Stimulated activated effector memory CD8-positive, alpha-beta T cell treated with anti-CD3 and anti-CD28 coated beads, Interleukin-12 subunit alpha, Interleukin-12 subunit beta, amount 100 ng/mL, for 72 hours (primary cell): ENCODE results near the gene TXNRD1.

Source experiments
- ATAC-seq: fragments of 150-1000 bp; cut with Tn5 transposase; 2 replicates; pipeline ENCODE4 v1.10.0; 2021
- DNase-seq, 2 donors: peaks; one replicate each; pipeline ENCODE4 v3.0.0; 2021 to 2022; ENCODE audit warnings: low spot score in 2 of 2
- H3K27ac Mint-ChIP-seq: one replicate; pipeline ENCODE4 v1.8.0; 2022; ENCODE audit warnings: mild to moderate bottlenecking, mixed read lengths
- H3K36me3 Mint-ChIP-seq: one replicate; pipeline ENCODE4 v1.8.0; 2022; ENCODE audit warnings: mild to moderate bottlenecking, mixed read lengths
- H3K4me1 Mint-ChIP-seq: one replicate; pipeline ENCODE4 v1.8.0; 2022; ENCODE audit warnings: mixed read lengths
- H3K4me3 Mint-ChIP-seq: one replicate; pipeline ENCODE4 v1.8.0; 2022; ENCODE audit warnings: mild to moderate bottlenecking, mixed read lengths
- H3K9me3 Mint-ChIP-seq: one replicate; pipeline ENCODE4 v1.8.0; 2022; ENCODE audit warnings: mixed read lengths

TXNRD1 gene

DNA sequence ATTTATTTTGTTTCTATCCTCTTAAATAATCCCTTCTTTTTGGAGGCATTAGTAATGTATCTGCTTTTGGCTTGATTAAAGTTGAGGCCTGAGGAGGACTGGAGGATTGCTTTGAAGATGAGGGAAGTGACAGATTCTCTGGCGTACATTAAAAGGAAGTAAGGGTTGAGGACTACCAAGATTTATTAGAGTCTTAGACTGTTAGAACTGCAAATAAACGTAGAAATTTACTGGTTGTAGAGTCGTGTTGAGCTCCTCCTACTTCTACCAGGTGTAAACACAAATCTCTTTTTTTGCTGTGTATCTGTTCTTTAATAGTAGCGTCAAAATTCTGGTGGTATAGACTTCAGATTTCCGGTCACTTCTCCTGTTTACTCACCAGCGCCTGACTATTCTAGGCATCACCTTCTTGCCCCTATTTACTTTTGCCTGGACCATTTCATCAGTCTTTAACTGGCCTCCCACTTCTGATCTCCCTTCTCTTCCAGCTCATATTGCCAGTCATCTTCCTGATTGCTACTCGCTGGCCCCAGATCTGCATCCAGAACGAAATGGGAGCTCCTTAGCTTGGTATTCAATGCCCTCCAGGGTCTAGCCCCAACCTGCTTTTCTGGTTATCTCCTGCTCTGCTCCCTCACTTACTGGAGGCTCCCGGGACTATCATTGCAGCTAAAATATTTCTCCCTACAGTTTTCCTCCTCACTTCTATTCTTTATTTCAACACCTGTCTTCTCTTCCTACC, 79.5 kb downstream of the TXNRD1 start:
- H3K4me1 Mint-ChIP-seq = peaks cover 26% of the 10 kb centered on the region
- peaks cover 100% of the 10 kb centered on the region for H3K36me3 Mint-ChIP-seq
- ATAC-seq = no peak
- no peak for DNase-seq
- H3K4me3 Mint-ChIP-seq = no peak overlapping the region
- H3K9me3 Mint-ChIP-seq = no peaks in the 10 kb centered on the region
- peak overlapping the region; percentile 52 for H3K27ac Mint-ChIP-seq

DNA sequence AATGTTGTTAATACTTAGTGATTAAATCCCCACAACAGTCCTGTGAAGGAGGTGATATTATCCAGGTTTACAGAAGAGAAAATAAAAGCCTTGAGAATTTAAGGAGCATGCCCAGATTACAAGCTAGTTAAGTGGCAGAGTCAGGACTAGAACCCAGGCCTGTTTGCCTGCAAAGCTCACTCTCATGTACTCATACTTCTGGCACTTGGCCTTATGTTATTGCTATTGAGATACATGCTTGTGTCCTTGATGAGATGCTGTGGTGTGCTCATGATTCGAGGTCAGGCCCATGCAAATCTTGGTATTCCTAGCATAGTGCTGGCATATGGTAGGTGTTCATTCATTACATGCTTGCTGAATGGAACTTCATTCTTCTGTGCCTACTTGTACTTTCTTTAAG, 80.4 kb downstream of the TXNRD1 start:
- ATAC-seq (no peak), DNase-seq (no peak)
- Mint-ChIP-seq H3K4me1 (peaks cover 26% of the 10 kb centered on the region), H3K36me3 (peaks cover 100% of the 10 kb centered on the region), H3K4me3 (no peak overlapping the region), H3K27ac (peak overlapping the region; percentile 52), H3K9me3 (no peaks in the 10 kb centered on the region)

GRCh38 chr12:104296718-104297117, 81.1 kb downstream of the TXNRD1 start:
- Mint-ChIP-seq H3K9me3 (no peaks in the 10 kb centered on the region), H3K36me3 (peaks cover 96% of the 10 kb centered on the region), H3K4me1 (peaks cover 26% of the 10 kb centered on the region), H3K27ac (peak overlapping the region; percentile 48), H3K4me3 (no peak overlapping the region)
- DNase-seq (no peak), ATAC-seq (no peak)

GRCh38 chr12:104297477-104298113, 82.0 kb downstream of the TXNRD1 start:
- Mint-ChIP-seq H3K4me1 (peaks cover 28% of the 10 kb centered on the region), H3K4me3 (no peak overlapping the region), H3K36me3 (peaks cover 87% of the 10 kb centered on the region), H3K27ac (no peak overlapping the region), H3K9me3 (no peaks in the 10 kb centered on the region)
- DNase-seq (no peak), ATAC-seq (no peak)

- Mint-ChIP-seq H3K4me1 (peaks cover 39% of the 10 kb centered on the region), H3K27ac (no peak overlapping the region), H3K9me3 (no peaks in the 10 kb centered on the region), H3K36me3 (peaks cover 83% of the 10 kb centered on the region), H3K4me3 (no peak overlapping the region)
- no peak for DNase-seq
- ATAC-seq = no peak
Observed at GRCh38 chr12:104299842-104300481, 84.4 kb downstream of the TXNRD1 start.

- Mint-ChIP-seq H3K36me3 (peaks cover 78% of the 10 kb centered on the region), H3K4me1 (peaks cover 52% of the 10 kb centered on the region), H3K27ac (peak within 1 kb of the TSS; percentile 94), H3K9me3 (no peaks in the 10 kb centered on the region), H3K4me3 (peak within 1 kb of the TSS; percentile 87)
- DNase-seq = peak; percentile 86 to 94
- ATAC-seq = peak; percentile 99
Observed at GRCh38 chr12:104303538-104304151, 88.1 kb downstream of the TXNRD1 start, which contains the start of gene EID3. Gene EID3 (plus strand): TSS chr12:104303739. CDS start chr12:104303935, 196 bp downstream.

DNA sequence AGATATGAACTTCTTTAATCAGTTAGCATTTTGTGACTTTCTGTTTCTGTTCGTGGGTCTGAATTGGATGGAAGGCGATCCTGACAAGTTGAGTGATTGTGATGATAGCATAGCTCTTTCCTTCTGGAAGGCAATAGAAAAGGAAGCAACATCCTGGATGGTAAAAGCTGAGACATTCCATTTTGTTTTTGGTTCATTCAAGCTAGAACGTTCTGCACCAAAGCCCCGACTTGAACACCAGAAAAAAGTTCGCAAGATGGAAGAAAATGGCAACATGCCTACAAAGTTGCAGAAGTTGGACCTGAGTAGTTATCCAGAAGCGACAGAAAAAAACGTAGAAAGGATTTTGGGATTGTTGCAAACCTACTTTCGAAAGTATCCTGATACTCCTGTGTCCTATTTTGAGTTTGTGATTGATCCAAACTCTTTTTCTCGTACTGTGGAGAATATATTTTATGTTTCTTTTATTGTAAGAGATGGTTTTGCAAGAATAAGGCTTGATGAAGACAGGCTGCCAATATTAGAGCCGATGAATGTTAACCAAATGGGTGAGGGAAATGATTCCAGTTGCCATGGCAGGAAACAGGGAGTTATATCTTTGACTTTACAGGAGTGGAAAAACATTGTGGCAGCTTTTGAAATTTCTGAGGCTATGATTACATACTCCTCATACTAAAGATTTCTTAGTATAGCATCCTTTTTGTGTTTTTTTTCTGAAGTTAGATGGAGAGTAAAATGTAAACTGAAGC, 88.9 kb downstream of the TXNRD1 start:
- Mint-ChIP-seq H3K4me3 (peak overlapping the region; percentile 87), H3K27ac (peak overlapping the region; percentile 94), H3K9me3 (no peaks in the 10 kb centered on the region), H3K4me1 (peaks cover 52% of the 10 kb centered on the region), H3K36me3 (peaks cover 78% of the 10 kb centered on the region)
- no peak for ATAC-seq
- DNase-seq = no peak

DNA sequence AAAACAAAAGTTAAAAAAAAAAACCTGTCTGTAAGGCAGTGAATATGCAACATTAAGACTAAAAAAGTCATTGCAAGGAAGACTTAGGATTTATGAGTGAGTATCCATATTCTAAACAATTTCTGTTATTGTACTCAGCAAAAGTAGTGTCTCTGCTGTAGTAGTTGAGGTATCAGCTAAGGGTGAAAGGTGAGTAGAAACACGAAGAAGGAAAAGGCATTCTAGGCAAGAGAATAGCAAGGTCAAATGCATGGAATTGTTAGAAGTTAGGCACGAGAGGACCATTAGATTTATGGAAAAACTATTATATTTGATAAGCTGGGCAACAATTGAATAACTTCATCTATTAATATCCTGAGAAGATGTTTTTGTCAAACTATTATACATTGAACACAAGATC, 89.8 kb downstream of the TXNRD1 start:
- Mint-ChIP-seq H3K9me3 (no peaks in the 10 kb centered on the region), H3K4me3 (no peak overlapping the region), H3K36me3 (peaks cover 78% of the 10 kb centered on the region), H3K27ac (no peak overlapping the region), H3K4me1 (peaks cover 58% of the 10 kb centered on the region)
- DNase-seq (no peak), ATAC-seq (no peak)

DNA sequence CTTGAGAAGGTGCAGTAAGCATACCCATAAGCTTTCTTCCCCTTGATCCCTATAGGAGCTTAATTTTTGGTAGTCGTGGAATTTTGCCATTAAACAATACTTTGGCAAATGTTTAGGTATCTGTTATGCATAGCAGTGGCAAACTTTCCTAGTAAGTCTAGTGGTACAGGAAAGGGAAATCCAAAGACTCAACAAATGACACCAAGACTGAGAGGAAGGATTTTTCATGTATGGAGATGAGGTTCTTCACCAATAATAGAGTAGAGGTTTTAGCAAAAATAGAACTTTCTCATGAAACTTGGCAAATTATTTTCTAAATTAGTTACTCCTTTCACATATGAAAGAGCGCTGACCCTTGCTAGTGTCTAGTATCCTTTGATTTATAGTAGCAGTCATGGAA, 90.8 kb downstream of the TXNRD1 start:
- Mint-ChIP-seq H3K27ac (no peak overlapping the region), H3K4me3 (no peak overlapping the region), H3K9me3 (no peaks in the 10 kb centered on the region), H3K4me1 (peaks cover 58% of the 10 kb centered on the region), H3K36me3 (peaks cover 78% of the 10 kb centered on the region)
- ATAC-seq (no peak), DNase-seq (no peak)

GRCh38 chr12:104306943-104307654, 91.5 kb downstream of the TXNRD1 start:
- peaks cover 85% of the 10 kb centered on the region for H3K36me3 Mint-ChIP-seq
- H3K27ac Mint-ChIP-seq = peak overlapping the region; percentile 29
- DNase-seq = no peak

DNA sequence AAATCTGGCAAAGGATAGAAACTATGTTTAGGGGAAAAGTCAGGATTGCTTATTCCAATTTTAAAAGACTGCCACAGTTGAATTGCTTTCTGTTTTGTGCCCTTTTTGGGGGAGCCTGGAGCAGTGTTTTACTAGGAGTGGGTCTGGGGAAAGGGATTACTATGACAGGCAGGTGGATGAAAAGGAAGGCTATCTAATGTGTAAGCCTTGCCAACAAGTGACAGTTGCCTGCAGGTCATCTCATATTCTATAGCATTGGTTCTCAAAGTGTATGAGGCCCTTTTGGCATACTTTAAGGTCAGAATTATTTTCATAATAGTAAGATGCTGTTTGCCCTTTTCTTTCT, 92.0 kb downstream of the TXNRD1 start:
- Mint-ChIP-seq H3K36me3 (peaks cover 91% of the 10 kb centered on the region), H3K9me3 (no peaks in the 10 kb centered on the region), H3K27ac (no peak overlapping the region), H3K4me3 (no peak overlapping the region), H3K4me1 (peaks cover 57% of the 10 kb centered on the region)
- DNase-seq (no peak), ATAC-seq (no peak)

More at GRCh38 chr12:104306943-104307654, 91.5 kb downstream of the TXNRD1 start:
- peaks cover 58% of the 10 kb centered on the region for H3K4me1 Mint-ChIP-seq
- no peak overlapping the region for H3K4me3 Mint-ChIP-seq
- H3K9me3 Mint-ChIP-seq = no peaks in the 10 kb centered on the region
- no peak for ATAC-seq

DNA sequence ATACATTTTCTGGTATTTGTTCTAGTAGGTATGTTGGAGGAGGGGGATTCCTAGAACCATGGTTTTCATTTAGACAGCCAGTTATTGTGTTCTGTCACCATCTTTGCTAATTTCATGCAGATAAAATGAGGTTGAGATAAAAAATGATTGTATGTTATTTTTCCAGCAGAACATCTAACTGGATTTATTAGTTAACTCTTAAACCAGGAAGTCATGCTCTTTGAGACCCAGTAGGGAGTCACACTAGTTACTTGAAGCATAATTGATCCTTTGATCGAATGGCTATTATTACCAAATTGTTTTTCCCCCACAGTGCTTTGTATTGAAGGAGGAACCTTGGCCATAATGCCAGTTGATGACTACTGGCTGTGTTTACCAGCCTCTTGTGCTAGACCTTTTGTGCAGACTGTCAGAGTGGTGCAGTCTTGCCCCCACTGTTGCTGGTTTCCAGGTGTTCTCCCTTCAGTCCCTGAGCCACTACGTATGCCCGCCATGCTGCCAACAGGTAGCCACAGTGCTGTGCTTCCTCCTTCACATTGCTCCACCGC, 93.9 kb downstream of the TXNRD1 start:
- no peak for DNase-seq
- Mint-ChIP-seq H3K9me3 (no peaks in the 10 kb centered on the region), H3K4me3 (no peak overlapping the region), H3K27ac (peak overlapping the region; percentile 35), H3K4me1 (peaks cover 45% of the 10 kb centered on the region), H3K36me3 (peaks cover 95% of the 10 kb centered on the region)
- no peak for ATAC-seq

GRCh38 chr12:104310751-104311633, 95.4 kb downstream of the TXNRD1 start:
- Mint-ChIP-seq H3K4me1 (peaks cover 30% of the 10 kb centered on the region), H3K4me3 (no peak overlapping the region), H3K27ac (no peak overlapping the region), H3K9me3 (no peaks in the 10 kb centered on the region), H3K36me3 (peaks cover 95% of the 10 kb centered on the region)
- ATAC-seq (no peak), DNase-seq (no peak)
